HG03521 (cell line): ENCODE measurements around the gene TMEM184B.

Experiments used
- ATAC-seq: cut with Tn5 transposase; IDR thresholded peaks from one replicate; pipeline ENCODE4 v1.9.1; 2021; ENCODE audit warnings: mild to moderate bottlenecking, moderate library complexity; ENCODE audit not compliant: unreplicated experiment

TMEM184B gene

GRCh38 chr22:38282397-38282796 lies 9.6 kb upstream of the TMEM184B start:
- ATAC-seq = no peak

GRCh38 chr22:38276166-38276565 lies 3.4 kb upstream of the TMEM184B start:
- no peak for ATAC-seq

- ATAC-seq = no peak
Observed at GRCh38 chr22:38273135-38273826, 471 bp upstream of the TMEM184B start.

GRCh38 chr22:38271927-38272372 lies 860 bp downstream of the TMEM184B start:
- ATAC-seq = no peak

GRCh38 chr22:38271101-38271500 lies 1.7 kb downstream of the TMEM184B start:
- ATAC-seq = no peak

- ATAC-seq = no peak
Observed at GRCh38 chr22:38270091-38270992, 2.5 kb downstream of the TMEM184B start.

GRCh38 chr22:38269466-38269865 lies 3.3 kb downstream of the TMEM184B start:
- no peak for ATAC-seq

GRCh38 chr22:38267086-38267485 lies 5.7 kb downstream of the TMEM184B start:
- no peak for ATAC-seq

- ATAC-seq = no peak
Observed at GRCh38 chr22:38266120-38266519, 6.7 kb downstream of the TMEM184B start.

GRCh38 chr22:38264322-38264843 lies 8.4 kb downstream of the TMEM184B start:
- no peak for ATAC-seq

GRCh38 chr22:38262051-38262795 lies 10.6 kb downstream of the TMEM184B start:
- ATAC-seq = no peak

- ATAC-seq = no peak
Observed at GRCh38 chr22:38260761-38261681, 11.8 kb downstream of the TMEM184B start.

GRCh38 chr22:38259370-38259769 lies 13.4 kb downstream of the TMEM184B start:
- no peak for ATAC-seq

- ATAC-seq = no peak
Observed at GRCh38 chr22:38258895-38259294, 13.9 kb downstream of the TMEM184B start.

- no peak for ATAC-seq
Observed at GRCh38 chr22:38257650-38258250, 15.1 kb downstream of the TMEM184B start.

GRCh38 chr22:38257181-38257580 lies 15.6 kb downstream of the TMEM184B start:
- ATAC-seq = no peak

- ATAC-seq = no peak
Observed at GRCh38 chr22:38255697-38256096, 17.1 kb downstream of the TMEM184B start.

GRCh38 chr22:38251341-38251692 lies 21.5 kb downstream of the TMEM184B start:
- ATAC-seq = no peak

- ATAC-seq = no peak
Observed at GRCh38 chr22:38250643-38251340, 22.0 kb downstream of the TMEM184B start.
